Midbrain (tissue), 1 donor: Measurements from ENCODE around the gene LDAH.
"Not testable (repeated sequence)": the region's sequence is repeated elsewhere in the genome, so short reads cannot be mapped to it uniquely, and the experiment has no call there.

Experiments used
- DNase-seq: peaks from one replicate; lab custom pipeline; 2025; lab: John Stamatoyannopoulos, UW

The LDAH gene

GRCh38 chr2:20822535-20823490, at the start of gene LDAH:
TSS of gene LDAH (minus strand) at chr2:20823101. CDS start at chr2:20801463, 21,638 bp downstream.
- peak; percentile 85 for DNase-seq

DNA sequence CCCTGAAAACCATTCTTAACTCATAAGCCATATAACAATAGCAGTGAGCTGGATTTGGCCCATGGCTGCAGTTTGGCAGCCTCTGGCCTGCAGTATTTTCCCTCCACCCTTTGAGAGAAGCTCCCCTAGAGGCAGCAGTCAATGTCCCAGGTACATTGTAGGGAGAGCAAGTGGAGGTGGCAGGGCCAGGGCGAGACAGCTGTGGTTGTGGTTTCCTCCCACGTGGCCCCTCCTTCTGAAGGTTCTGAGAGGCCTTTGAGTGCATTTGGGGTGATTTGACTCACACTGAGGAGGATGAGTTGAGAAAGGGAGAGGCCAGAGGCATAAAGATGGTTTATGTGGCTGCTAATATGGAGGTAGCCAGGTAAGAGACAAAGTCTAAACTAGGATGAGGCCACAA, 45.5 kb upstream of the LDAH start:
- DNase-seq: no peak

- no peak for DNase-seq
Observed at GRCh38 chr2:20862850-20863249, 39.9 kb upstream of the LDAH start.

DNA sequence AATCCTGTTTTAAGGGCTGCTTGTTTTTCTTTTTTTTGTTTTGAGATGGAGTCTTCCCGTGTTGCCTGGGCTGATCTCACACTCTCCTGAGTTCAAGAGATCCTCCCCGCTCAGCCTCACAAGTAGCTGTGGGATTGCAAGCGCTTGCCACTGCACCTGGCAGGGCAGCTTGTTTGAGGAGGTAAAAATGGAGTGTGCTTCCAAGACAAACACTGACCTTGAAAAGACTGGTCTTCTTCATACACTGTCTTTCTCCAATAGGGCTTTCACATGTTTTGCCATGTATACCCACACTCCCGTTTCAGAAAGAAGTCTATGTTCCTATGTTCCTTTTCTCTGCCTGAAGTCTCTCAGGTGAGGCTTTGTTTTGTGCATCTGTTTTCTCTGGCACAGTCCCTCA, 32.6 kb upstream of the LDAH start:
- no peak for DNase-seq

DNA sequence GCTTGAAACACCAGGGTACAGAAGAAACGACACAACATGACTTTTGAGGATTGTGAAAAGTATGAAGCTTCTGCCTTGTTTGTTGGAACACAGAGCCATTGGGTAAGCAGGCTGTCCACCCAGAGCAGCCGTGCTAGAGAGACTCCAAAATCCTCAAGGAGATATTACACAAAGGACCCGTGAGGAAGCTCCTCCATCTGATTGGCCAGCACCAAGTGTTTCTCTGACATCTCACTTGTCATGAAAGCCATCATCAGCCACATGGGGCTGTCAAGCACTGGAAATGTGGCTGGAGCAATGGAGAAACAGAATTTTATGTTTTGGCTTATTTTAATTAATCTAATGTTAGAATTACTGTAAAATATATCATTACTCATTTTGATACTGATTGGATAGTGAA, 29.8 kb upstream of the LDAH start:
- no peak for DNase-seq

DNA sequence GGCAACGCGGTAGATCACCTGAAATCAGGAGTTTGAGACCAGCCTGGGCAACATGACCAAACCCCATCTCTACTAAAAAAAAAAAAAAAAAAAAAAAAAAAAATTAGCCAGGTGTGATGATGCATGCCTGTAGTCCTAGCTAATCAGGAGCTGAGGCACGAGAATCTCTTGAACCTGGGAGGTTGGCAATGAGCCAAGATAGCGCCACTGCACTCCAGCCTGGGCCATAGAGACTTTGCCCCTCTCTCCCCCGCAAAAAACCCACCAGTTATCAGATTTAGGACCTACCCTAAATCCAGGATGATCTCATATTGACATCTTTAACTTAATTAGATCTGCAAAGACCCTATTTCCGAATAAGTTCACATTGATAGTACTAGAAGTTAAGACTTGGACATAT, 29.2 kb upstream of the LDAH start:
- DNase-seq: no peak

- DNase-seq: no peak
Observed at GRCh38 chr2:20844246-20844645, 21.3 kb upstream of the LDAH start.

DNA sequence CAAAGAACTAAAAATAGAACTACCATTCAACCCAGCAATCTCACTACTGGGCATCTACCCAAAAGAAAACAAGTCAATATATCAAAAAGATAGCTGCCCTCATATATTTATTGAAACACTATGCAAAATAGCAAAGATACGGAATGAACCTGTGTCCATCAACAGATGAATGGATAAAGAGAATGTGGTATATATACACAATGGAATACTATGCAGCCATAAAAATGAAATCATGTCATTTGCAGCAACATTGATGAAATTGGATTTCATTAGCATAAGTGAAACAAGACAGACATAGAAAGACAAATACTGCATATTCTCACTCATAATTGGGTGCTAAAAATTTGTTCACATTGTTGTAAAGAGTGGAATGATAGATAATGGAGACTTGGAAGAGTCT, 16.2 kb upstream of the LDAH start:
- DNase-seq: no peak

DNA sequence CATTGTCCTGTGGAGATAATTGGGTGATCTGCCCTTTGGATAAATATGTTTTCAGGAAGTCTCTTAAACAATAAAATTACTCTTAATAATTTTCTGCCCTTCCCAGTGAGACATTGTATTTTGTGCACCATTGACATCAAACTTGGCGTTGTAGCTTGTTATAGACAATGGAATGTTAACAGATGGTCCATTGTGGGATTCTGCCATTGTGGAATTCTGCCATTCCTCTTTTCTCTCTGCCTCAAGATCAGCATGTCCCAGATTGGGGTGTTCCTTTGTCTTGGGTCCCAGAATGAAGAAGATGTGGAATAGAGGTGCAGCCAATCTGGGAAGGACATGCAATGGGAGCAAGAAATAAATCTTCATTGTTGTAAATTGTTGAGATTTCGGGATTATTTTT, 15.1 kb upstream of the LDAH start:
- no peak for DNase-seq

- no peak for DNase-seq
Observed at GRCh38 chr2:20836521-20836920, 13.6 kb upstream of the LDAH start.

DNA sequence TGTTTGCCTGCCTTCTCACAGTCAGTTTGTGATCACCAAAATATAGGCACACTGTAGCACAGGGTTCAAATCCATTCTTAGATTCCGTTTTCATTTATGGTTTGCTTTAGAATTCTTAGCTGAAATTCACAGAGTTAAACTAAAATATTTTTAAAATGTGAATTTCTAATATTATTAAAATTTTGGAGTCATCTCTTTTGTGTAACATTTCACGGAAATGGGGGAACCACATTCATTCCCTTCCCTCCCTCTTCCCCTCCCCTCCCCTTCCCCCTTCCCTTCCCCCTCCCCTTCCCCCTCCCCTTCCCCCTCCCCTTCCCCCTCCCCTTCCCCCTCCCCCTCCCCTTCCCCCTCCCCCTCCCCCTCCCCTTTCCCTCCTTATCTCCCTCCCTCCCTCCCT, 11.4 kb upstream of the LDAH start:
- no peak for DNase-seq

DNA sequence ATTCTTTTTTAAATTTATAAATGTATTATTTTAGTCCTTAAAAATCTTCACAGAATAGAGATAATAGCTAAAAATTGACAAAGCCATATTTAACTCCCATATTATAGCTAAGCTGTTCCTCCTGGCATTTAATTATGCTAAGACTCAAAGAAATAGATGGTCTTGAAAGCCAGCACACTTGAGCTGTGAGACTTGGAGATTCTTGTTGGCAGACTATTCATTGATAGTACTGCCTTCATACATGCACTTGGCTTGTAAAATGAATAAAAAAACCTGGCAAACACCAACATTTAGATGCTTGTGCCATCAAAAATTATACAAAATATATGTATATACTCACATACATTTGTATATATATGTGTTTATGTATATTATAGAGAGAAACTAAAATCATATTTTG, 9.7 kb upstream of the LDAH start:
- no peak for DNase-seq

DNA sequence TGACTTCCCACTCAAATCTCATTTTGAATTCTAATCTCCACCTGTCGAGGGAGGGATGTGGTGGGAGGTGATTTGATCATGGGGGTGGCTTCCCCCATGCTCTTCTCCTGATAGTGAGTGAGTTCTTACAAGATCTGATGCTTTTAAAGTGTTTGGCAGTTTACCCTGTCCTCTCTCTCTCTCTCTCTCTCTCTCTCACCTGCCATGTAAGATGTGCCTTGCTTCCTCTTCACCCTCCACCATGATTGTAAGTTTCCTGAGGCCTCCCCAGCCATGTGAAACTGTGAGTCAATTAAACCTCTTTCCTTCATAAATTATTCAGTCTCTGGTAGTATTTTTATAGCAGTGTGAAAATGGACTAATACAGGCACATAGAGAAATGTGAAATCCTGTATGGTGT, 7.0 kb upstream of the LDAH start:
- DNase-seq: no peak

- no peak for DNase-seq
Observed at GRCh38 chr2:20823917-20824316, 1.0 kb upstream of the LDAH start.

- DNase-seq: no peak
Observed at GRCh38 chr2:20818820-20819219, 4.1 kb downstream of the LDAH start.

GRCh38 chr2:20815216-20815615, 7.7 kb downstream of the LDAH start:
- no peak for DNase-seq

DNA sequence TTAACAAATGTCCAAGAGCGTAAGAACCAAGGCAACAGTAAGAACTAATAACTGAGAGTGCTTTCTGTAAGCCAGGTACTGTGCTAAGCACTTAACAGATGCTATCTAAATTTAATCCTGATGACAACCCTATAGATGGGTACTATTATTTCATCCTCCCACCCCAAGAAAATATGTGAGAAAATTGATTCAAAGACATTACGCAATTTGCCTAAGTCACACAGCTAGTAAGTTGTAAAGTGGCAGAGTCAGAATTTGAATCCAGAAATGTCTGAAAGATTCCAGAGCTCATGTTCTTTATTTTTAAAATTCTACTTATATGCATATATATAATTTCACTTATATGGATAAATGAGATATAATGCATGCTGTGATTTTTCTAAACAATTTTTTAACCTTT, 10.1 kb downstream of the LDAH start:
- no peak for DNase-seq

DNA sequence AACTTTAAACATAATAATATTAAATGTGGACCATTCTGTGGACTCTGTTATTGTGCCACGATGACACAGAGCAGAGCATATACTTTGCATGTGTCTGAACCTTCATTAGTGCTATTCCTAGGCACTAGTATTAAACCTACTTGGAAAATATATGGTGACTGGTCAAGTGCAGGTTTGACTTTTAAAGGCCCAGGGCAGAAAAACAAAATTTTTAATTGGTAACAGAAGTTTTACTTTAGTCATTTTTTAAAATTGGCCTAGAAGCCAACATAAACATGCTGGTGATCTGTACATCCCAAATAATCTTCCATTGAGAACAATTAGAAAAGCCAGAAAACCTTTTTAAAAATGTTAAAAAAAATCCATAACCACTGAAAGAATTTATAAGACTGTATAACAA, 16.6 kb downstream of the LDAH start:
- no peak for DNase-seq

GRCh38 chr2:20803974-20804373, 18.9 kb downstream of the LDAH start:
- no peak for DNase-seq

DNA sequence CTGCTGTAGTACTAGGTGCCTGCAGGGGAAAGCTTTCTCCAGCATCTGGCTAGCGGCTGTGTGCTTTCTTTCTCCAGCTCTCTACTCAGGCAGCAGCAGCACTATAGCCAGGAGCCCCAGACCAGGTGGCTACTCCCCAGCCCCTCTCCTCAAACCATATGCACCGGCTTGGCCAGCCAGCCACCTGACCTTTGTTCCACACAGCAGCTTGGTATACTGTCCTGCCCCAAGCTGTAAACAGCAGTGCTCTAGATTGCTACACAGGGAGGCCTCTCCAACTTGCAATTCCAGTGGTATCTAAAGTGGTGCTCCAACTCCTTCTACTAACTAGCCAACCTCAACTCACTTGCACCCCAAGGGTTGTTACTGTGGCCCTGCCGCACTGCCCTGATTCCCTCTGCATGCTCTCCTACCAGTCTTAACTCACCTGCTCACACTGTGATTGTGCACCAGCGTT, 19.6 kb downstream of the LDAH start:
- DNase-seq: no peak

DNA sequence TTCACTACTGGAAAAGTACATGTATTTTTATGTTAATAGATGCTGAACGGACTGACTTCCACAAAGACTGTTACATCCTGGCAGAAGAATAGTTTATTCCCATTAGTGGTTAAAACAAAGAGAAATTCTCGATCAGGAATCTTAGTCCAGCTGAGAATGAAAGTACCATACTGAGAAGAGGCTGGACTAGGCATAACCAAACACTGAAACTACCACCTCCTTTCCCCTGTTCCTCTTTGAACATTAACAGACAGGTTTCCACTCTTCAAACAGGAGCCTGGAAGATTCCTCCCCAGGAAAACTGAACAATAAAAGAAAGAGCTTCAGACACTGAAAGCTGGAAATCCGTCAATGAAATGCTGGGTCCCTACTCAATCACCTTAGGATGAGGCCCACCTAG, 25.8 kb downstream of the LDAH start:
- DNase-seq: no peak

- no peak for DNase-seq
Observed at GRCh38 chr2:20796374-20796791, 26.5 kb downstream of the LDAH start.

GRCh38 chr2:20793944-20794343, 29.0 kb downstream of the LDAH start:
- DNase-seq: not testable (repeated sequence)
